B cell (primary cell): ENCODE data around the gene ARHGAP30. TPM values are rescaled to one million over a fixed set of nuclear protein-coding genes. Genes with fewer than 3 reads are reported as not detected.

Experiments used
- ATAC-seq: fragments of 200-7000 bp; cut with Tn5 transposase; one replicate; pipeline ENCODE4 v1.10.0; 2021; ENCODE audit warnings: low read depth, mild to moderate bottlenecking, moderate number of reproducible peaks, moderate library complexity
- CTCF ChIA-PET: fragments of 350-600 bp; sonication (Branson Sonifier 250); formaldehyde crosslinking; loops from one replicate; lab custom pipeline; 2021; ENCODE audit warnings: antibody characterized with exemption, inconsistent platforms; lab: Charles Lee
- POLR2A ChIA-PET: fragments of 350-600 bp; sonication (Branson Sonifier 250); formaldehyde crosslinking; loops from one replicate; lab custom pipeline; 2021; ENCODE audit warnings: antibody characterized with exemption; lab: Charles Lee
- DNase-seq: peaks from one replicate; pipeline ENCODE4 v3.0.0; 2013
- H2AFZ ChIP-seq: 2 replicates; pipeline ENCODE4 v1.6.1; 2012; ENCODE audit warnings: mild to moderate bottlenecking, low read depth, low read length; ENCODE audit not compliant: insufficient read depth, poor library complexity, severe bottlenecking
- H3K27ac ChIP-seq, 2 donors: 1 replicate in 1 of 2; 2 replicates in 1 of 2; pipeline ENCODE4 v1.5.1; 2012 to 2013; ENCODE audit warnings: low read length in 2 of 2, mild to moderate bottlenecking in 2 of 2, moderate library complexity in 1 of 2
- H3K27me3 ChIP-seq, 4 experiments: fragments of 200-600 bp in 1 of 4; sonication (generic) in 1 of 4; replicated peaks in 1 of 4; 1 replicate in 2 of 4; 2 replicates in 2 of 4; pipeline versions ENCODE4 v1.6.1 to v1.7.0; 2013 to 2016; ENCODE audit warnings: low read length in 3 of 4, mild to moderate bottlenecking in 2 of 4, mixed read lengths in 1 of 4, moderate library complexity in 1 of 4; ENCODE audit not compliant: insufficient read depth in 4 of 4, control insufficient read depth in 3 of 4; ENCODE audit errors: control extremely low read depth in 1 of 4
- H3K36me3 ChIP-seq, 2 experiments: replicated peaks in 1 of 2; 1 replicate in 1 of 2; 2 replicates in 1 of 2; pipeline versions ENCODE4 v1.6.1 to v1.7.1; 2013; ENCODE audit warnings: low read length in 1 of 2; ENCODE audit not compliant: insufficient read depth in 2 of 2, control insufficient read depth in 1 of 2; ENCODE audit errors: control extremely low read depth in 1 of 2, extremely low read depth in 1 of 2
- H3K4me1 ChIP-seq, 2 donors: fragments of 200-600 bp in 1 of 2; sonication (generic) in 1 of 2; 1 replicate in 1 of 2; 2 replicates in 1 of 2; pipeline versions ENCODE4 v1.5.1 to v1.6.1; 2013 to 2017; ENCODE audit warnings: low read length in 2 of 2; ENCODE audit not compliant: control insufficient read depth in 2 of 2, insufficient read depth in 2 of 2
- H3K4me2 ChIP-seq: replicated peaks from 2 replicates; pipeline ENCODE3; 2012; ENCODE audit warnings: mild to moderate bottlenecking, low read depth, low read length; ENCODE audit not compliant: poor library complexity, severe bottlenecking
- H3K4me3 ChIP-seq, 5 experiments: fragments of 200-600 bp in 1 of 5; sonication (generic) in 1 of 5; 1 replicate in 3 of 5; 2 replicates in 2 of 5; pipeline versions ENCODE4 v1.5.1 to v1.7.0; 2011 to 2016; ENCODE audit warnings: low read length in 4 of 5, mild to moderate bottlenecking in 4 of 5, low read depth in 2 of 5, control low read depth in 1 of 5, moderate library complexity in 1 of 5; ENCODE audit not compliant: insufficient read depth in 1 of 5; ENCODE audit errors: control extremely low read depth in 1 of 5, extremely low read depth in 1 of 5
- H3K79me2 ChIP-seq: fragments of 200-600 bp; sonication (generic); one replicate; pipeline ENCODE4 v1.6.0; 2016; ENCODE audit warnings: low read length; ENCODE audit not compliant: control insufficient read depth, insufficient read depth
- H3K9ac ChIP-seq: fragments of 200-600 bp; sonication (generic); 2 replicates; pipeline ENCODE4 v1.6.1; 2017; ENCODE audit warnings: mild to moderate bottlenecking, low read length, moderate library complexity
- H3K9me3 ChIP-seq, 3 donors: one replicate each; pipeline versions ENCODE4 v1.6.1 to v1.7.1; 2013; ENCODE audit warnings: low read length in 2 of 3; ENCODE audit not compliant: control insufficient read depth in 2 of 3, insufficient read depth in 1 of 3; ENCODE audit errors: control extremely low read depth in 1 of 3
- H4K20me1 ChIP-seq: 2 replicates; pipeline ENCODE4 v1.6.0; 2012; ENCODE audit warnings: mild to moderate bottlenecking, low read length; ENCODE audit not compliant: insufficient read depth, control insufficient read depth, poor library complexity, severe bottlenecking
- H3K27ac Mint-ChIP-seq: one replicate; pipeline ENCODE4 v1.8.0; 2021; ENCODE audit warnings: mixed read lengths
- H3K27me3 Mint-ChIP-seq: one replicate; pipeline ENCODE4 v1.8.0; 2021; ENCODE audit warnings: mixed read lengths
- H3K4me1 Mint-ChIP-seq: one replicate; pipeline ENCODE4 v1.8.0; 2021; ENCODE audit warnings: mixed read lengths
- H3K4me3 Mint-ChIP-seq: one replicate; pipeline ENCODE4 v1.8.0; 2021; ENCODE audit warnings: mixed read lengths
- H3K9me3 Mint-ChIP-seq: one replicate; pipeline ENCODE4 v1.8.0; 2022; ENCODE audit warnings: mixed read lengths; ENCODE audit not compliant: insufficient read depth
- EZH2 ChIP-seq: IDR thresholded peaks from 2 replicates; pipeline ENCODE4 v1.6.1; 2012; ENCODE audit warnings: borderline replicate concordance, low read depth, mild to moderate bottlenecking, moderate library complexity, low read length; ENCODE audit not compliant: insufficient read depth, poor library complexity, severe bottlenecking
- WGBS: methylation state at CpG from one replicate; pipeline ENCODE4 v1.1.5; 2013; ENCODE audit warnings: missing lambda C conversion rate; ENCODE audit not compliant: insufficient coverage; 5-methylcytosine and 5-hydroxymethylcytosine counted together
- intact Hi-C: fragments of 100-400 bp; cut with micrococcal nuclease; formaldehyde crosslinking; loops from one replicate; pipeline ENCODE4 v1.10.0; 2022
- polyA plus RNA-seq: library from polyadenylated mRNA; depleted of rRNA; stranded (reverse); fragments of >200 nt; gene quantifications from 2 replicates; pipeline ENCODE4 v1.2.3, GENCODE V29; 2012
- total RNA-seq, 2 donors: library from RNA; stranded (reverse); fragments of 120-200 nt in 1 of 2; gene quantifications; 1 replicate in 1 of 2; 2 replicates in 1 of 2; pipeline versions ENCODE4 v1.2.3 to v1.2.4, GENCODE V29; 2013 to 2022
- TF ChIP-seq, protein P1 (sequence below): fragments of 200-600 bp; IDR thresholded peaks from one replicate; pipeline ENCODE4 v1.8.0; 2022; ENCODE audit warnings: antibody characterized with exemption, mild to moderate bottlenecking

Gene ARHGAP30
- total and polyA plus RNA-seq, 2 donors (not counting 1 experiment from before 2014, with no cell fraction given): 122 to 146 TPM

DNA sequence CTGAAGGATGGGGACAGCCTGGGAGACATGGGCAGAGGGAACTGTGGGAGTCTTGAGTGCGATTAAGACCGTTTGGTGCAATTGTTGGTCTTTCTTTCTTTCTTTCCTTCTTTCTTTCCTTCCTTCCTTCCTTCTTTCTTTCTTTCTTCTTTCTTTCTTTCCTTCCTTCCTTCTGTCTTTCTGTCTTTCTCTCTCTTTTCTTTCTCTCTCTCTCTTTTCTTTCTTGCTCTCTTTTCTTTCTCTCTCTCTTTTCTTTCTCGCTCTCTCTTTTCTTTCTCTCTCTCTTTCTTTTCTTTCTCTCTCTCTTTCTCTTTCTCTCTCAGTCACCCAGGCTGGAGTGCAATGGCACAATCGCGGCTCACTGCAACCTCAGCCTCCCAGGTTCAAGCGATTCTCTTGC is 25.5 kb upstream of the ARHGAP30 start:
- Histone ChIP-seq H3K9me3 (no peaks in the 10 kb centered on the region), H3K27ac (no peak overlapping the region), H3K79me2 (no peaks in the 10 kb centered on the region), H3K36me3 (peaks cover 0 to 9% of the 10 kb centered on the region in 2 experiments), H4K20me1 (no peaks in the 10 kb centered on the region), H2AFZ (no peak overlapping the region), H3K4me1 (peaks cover 16 to 31% of the 10 kb centered on the region in 2 donors), H3K9ac (no peak overlapping the region), H3K4me3 (no peak overlapping the region), H3K4me2 (no peak overlapping the region), H3K27me3 (no peaks in the 10 kb centered on the region)
- TF ChIP-seq, protein P1, sequence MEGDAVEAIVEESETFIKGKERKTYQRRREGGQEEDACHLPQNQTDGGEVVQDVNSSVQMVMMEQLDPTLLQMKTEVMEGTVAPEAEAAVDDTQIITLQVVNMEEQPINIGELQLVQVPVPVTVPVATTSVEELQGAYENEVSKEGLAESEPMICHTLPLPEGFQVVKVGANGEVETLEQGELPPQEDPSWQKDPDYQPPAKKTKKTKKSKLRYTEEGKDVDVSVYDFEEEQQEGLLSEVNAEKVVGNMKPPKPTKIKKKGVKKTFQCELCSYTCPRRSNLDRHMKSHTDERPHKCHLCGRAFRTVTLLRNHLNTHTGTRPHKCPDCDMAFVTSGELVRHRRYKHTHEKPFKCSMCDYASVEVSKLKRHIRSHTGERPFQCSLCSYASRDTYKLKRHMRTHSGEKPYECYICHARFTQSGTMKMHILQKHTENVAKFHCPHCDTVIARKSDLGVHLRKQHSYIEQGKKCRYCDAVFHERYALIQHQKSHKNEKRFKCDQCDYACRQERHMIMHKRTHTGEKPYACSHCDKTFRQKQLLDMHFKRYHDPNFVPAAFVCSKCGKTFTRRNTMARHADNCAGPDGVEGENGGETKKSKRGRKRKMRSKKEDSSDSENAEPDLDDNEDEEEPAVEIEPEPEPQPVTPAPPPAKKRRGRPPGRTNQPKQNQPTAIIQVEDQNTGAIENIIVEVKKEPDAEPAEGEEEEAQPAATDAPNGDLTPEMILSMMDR: no peak
- TF ChIP-seq EZH2: no peak
- H3K9me3 Mint-ChIP-seq: no peaks in the 10 kb centered on the region
- ATAC-seq (no peak), DNase-seq (no peak)
- peaks cover 33% of the 10 kb centered on the region for H3K4me1 Mint-ChIP-seq
- ChIA-PET CTCF (interaction anchor here (1.0 to 8.7 kb wide), 4 partner anchors 24 to 99 kb away, joined by 3 to 142 read pairs (median 96); partner anchors contain the start of genes ARHGAP30 and TSTD1), POLR2A (interaction anchor here (0.8 kb wide), 1 partner anchor 46 kb away, joined by 7 read pairs; no protein-coding TSS in a partner anchor)
- no peaks in the 10 kb centered on the region for H3K27me3 Mint-ChIP-seq
- intact Hi-C loops: loop anchor here (5.0 to 10.0 kb wide), 2 partner anchors 73 to 290 kb away; partner anchors contain the start of gene F11R
- WGBS: 100% methylated on average over 1 of the region's 6 CpGs
- no peak overlapping the region for H3K4me3 Mint-ChIP-seq
- H3K27ac Mint-ChIP-seq: peak overlapping the region; percentile 59

DNA sequence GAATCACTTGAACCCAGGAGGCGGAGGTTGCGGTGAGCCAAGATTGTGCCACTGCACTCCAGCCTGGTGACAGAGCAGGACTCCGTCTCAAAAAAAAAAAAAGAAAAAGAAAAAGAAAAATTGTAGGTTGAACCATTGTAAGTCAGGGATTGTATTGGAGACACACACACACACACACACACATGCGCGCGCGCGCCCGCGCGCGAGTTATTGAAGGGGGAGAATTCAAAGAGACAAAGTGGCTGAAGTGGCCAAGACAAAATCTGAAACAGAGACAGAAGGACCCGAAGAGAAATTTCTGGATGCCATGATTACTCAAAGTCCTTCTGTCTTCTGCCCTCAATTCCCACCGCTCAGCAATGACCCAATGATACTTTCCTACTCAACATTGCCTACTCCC is 24.8 kb upstream of the ARHGAP30 start:
- Histone ChIP-seq H3K27me3 (no peaks in the 10 kb centered on the region), H2AFZ (no peak overlapping the region), H3K4me2 (no peak overlapping the region), H3K27ac (no peak overlapping the region), H3K9me3 (no peaks in the 10 kb centered on the region), H4K20me1 (no peaks in the 10 kb centered on the region), H3K4me1 (peaks cover 16 to 31% of the 10 kb centered on the region in 2 donors), H3K36me3 (peaks cover 0 to 3% of the 10 kb centered on the region in 2 experiments), H3K9ac (no peak overlapping the region), H3K4me3 (no peak overlapping the region), H3K79me2 (no peaks in the 10 kb centered on the region)
- intact Hi-C loops: loop anchor here (10.0 kb wide), 1 partner anchor 290 kb away; no protein-coding TSS in a partner anchor
- ChIA-PET CTCF (interaction anchor here (1.0 to 8.7 kb wide), 3 partner anchors 23 to 97 kb away, joined by 3 to 142 read pairs (median 6); partner anchors contain the start of gene ARHGAP30), POLR2A (interaction anchor here (0.5 to 0.8 kb wide), 2 partner anchors 36 to 45 kb away, joined by 4 to 7 read pairs; no protein-coding TSS in a partner anchor)
- DNase-seq (no peak), ATAC-seq (no peak)
- Mint-ChIP-seq H3K4me3 (no peak overlapping the region), H3K4me1 (peaks cover 32% of the 10 kb centered on the region), H3K27ac (no peak overlapping the region), H3K9me3 (no peaks in the 10 kb centered on the region), H3K27me3 (no peaks in the 10 kb centered on the region)
- WGBS: 96% methylated on average over 2 of the region's 14 CpGs
- TF ChIP-seq, protein P1: no peak
- no peak for TF ChIP-seq EZH2
